ENCODE results near the gene GRIK3.

Gene GRIK3

GRCh38 chr1:36884029-36884701, 150.2 kb downstream of the GRIK3 start:
- no peak for DNase-seq (ENCODE audit: low spot score)
- CTCF ChIA-PET, result no interaction called here
- no peak overlapping the region for H3K27ac ChIP-seq
- TF ChIP-seq, protein P1, sequence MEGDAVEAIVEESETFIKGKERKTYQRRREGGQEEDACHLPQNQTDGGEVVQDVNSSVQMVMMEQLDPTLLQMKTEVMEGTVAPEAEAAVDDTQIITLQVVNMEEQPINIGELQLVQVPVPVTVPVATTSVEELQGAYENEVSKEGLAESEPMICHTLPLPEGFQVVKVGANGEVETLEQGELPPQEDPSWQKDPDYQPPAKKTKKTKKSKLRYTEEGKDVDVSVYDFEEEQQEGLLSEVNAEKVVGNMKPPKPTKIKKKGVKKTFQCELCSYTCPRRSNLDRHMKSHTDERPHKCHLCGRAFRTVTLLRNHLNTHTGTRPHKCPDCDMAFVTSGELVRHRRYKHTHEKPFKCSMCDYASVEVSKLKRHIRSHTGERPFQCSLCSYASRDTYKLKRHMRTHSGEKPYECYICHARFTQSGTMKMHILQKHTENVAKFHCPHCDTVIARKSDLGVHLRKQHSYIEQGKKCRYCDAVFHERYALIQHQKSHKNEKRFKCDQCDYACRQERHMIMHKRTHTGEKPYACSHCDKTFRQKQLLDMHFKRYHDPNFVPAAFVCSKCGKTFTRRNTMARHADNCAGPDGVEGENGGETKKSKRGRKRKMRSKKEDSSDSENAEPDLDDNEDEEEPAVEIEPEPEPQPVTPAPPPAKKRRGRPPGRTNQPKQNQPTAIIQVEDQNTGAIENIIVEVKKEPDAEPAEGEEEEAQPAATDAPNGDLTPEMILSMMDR (conservative IDR thresholded peaks at IDR 0.05; ENCODE audit: low read depth), result no peak
- POLR2A ChIA-PET (ENCODE audit: low non-redundant PET), result no interaction called here

- no peak overlapping the region for H3K27ac ChIP-seq
- POLR2A ChIA-PET (ENCODE audit: low non-redundant PET), result no interaction called here
- TF ChIP-seq, protein P1 (conservative IDR thresholded peaks at IDR 0.05; ENCODE audit: low read depth), result no peak
- no peak for DNase-seq (ENCODE audit: low spot score)
- CTCF ChIA-PET, result no interaction called here
Observed at GRCh38 chr1:36883315-36883949, 150.9 kb downstream of the GRIK3 start.

- TF ChIP-seq, protein P1 (conservative IDR thresholded peaks at IDR 0.05; ENCODE audit: low read depth), result no peak
- no peak overlapping the region for H3K27ac ChIP-seq
- ChIA-PET CTCF (no interaction called here), POLR2A (ENCODE audit: low non-redundant PET) (no interaction called here)
- DNase-seq (ENCODE audit: low spot score), result no peak
Observed at GRCh38 chr1:36882536-36883285, 151.6 kb downstream of the GRIK3 start.

GRCh38 chr1:36881541-36881940, 152.8 kb downstream of the GRIK3 start:
- H3K27ac ChIP-seq, result no peak overlapping the region
- ChIA-PET CTCF (no interaction called here), POLR2A (ENCODE audit: low non-redundant PET) (no interaction called here)
- TF ChIP-seq, protein P1 (conservative IDR thresholded peaks at IDR 0.05; ENCODE audit: low read depth), result no peak
- no peak for DNase-seq (ENCODE audit: low spot score)

GRCh38 chr1:36881068-36881405, 153.3 kb downstream of the GRIK3 start:
- TF ChIP-seq, protein P1 (conservative IDR thresholded peaks at IDR 0.05; ENCODE audit: low read depth), result no peak
- DNase-seq (ENCODE audit: low spot score), result no peak
- CTCF ChIA-PET, result no interaction called here
- H3K27ac ChIP-seq, result no peak overlapping the region
- POLR2A ChIA-PET (ENCODE audit: low non-redundant PET), result no interaction called here

DNA sequence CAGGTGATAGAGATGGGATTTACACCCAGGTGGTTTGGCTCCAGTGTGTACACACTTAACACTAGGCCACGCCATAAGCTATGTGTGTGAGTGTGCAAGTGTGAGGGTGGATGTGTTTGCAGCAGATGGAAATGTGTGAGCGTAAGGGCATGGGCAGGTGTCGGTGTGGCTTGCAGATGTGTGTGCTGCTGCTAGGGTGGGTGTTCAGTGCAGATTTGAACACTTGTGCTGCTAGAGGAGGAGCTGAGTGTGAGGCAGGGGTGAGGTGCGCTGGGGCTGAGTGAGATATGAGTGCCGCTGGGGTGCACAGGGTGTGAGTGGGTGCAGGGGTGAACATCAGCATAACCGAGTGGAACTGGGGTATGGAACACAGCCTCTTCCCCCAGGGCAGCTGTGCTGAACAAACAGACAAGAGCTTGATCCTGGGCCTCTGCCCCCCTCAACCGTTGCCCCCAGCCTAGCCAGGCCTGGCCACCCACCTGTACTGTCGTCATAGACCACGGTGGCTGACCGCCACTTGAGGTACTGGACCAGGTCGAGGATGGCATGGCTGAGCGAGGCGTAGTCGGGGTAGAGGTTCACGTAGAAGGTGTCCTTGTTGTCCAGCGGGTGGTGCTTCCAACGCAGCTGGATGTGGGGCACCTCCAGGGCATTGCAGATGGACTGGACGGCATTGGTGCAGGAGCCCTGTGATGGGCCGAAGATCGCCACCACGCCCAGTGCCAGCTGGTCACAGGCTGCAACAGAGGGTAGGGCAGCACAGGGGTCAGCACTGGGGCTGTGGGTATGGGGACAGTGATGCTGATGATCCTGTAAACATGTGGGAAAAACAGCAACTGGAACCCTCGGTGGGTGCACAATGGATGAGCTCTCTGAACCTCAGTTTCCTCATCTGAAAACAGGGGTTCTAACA, 153.9 kb downstream of the GRIK3 start:
- ChIA-PET CTCF (no interaction called here), POLR2A (ENCODE audit: low non-redundant PET) (no interaction called here)
- no peak overlapping the region for H3K27ac ChIP-seq
- DNase-seq (ENCODE audit: low spot score), result no peak
- TF ChIP-seq, protein P1 (conservative IDR thresholded peaks at IDR 0.05; ENCODE audit: low read depth), result no peak
